Natural killer cell (primary cell): Measurements from ENCODE around the gene PPP1R14C. TPM values are rescaled to one million over a fixed set of nuclear protein-coding genes. Genes with fewer than 3 reads are reported as not detected.

ENCODE experiments used
- ATAC-seq, 3 donors: fragments of 150-1000 bp in 2 of 3; fragments of 200-7000 bp in 1 of 3; cut with Tn5 transposase; 1 replicate in 1 of 3; 2 replicates in 2 of 3; pipeline ENCODE4 v1.10.0; 2021; ENCODE audit warnings: mild to moderate bottlenecking in 2 of 3, moderate library complexity in 2 of 3
- DNase-seq, 2 donors: peaks; one replicate each; pipeline versions ENCODE4 v3.0.0 to v3.0.0-alpha.2; 2013 to 2021; ENCODE audit warnings: mixed read lengths in 1 of 2
- H3K27ac ChIP-seq: one replicate; pipeline ENCODE4 v1.5.1; 2013; ENCODE audit warnings: mild to moderate bottlenecking, low read length
- H3K27me3 ChIP-seq: one replicate; pipeline ENCODE4 v1.6.1; 2013; ENCODE audit warnings: low read length; ENCODE audit not compliant: control insufficient read depth, insufficient read depth
- H3K36me3 ChIP-seq: one replicate; pipeline ENCODE4 v1.6.1; 2013; ENCODE audit warnings: low read length; ENCODE audit not compliant: control insufficient read depth, insufficient read depth
- H3K4me1 ChIP-seq: one replicate; pipeline ENCODE4 v1.6.1; 2013; ENCODE audit warnings: low read length; ENCODE audit not compliant: control insufficient read depth, insufficient read depth
- H3K4me3 ChIP-seq: one replicate; pipeline ENCODE4 v1.5.1; 2013; ENCODE audit warnings: low read length
- H3K9me3 ChIP-seq: one replicate; pipeline ENCODE4 v1.6.1; 2013; ENCODE audit warnings: low read length; ENCODE audit not compliant: control insufficient read depth, insufficient read depth
- H3K27ac Mint-ChIP-seq, 2 donors: one replicate each; pipeline ENCODE4 v1.8.0; 2022; ENCODE audit warnings: mild to moderate bottlenecking in 2 of 2, mixed read lengths in 2 of 2, moderate library complexity in 1 of 2
- H3K27me3 Mint-ChIP-seq, 2 donors: one replicate each; pipeline ENCODE4 v1.8.0; 2022; ENCODE audit warnings: low read depth in 2 of 2, mixed read lengths in 2 of 2
- H3K36me3 Mint-ChIP-seq: one replicate; pipeline ENCODE4 v1.8.0; 2022; ENCODE audit warnings: mixed read lengths
- H3K4me1 Mint-ChIP-seq, 2 donors: one replicate each; pipeline ENCODE4 v1.8.0; 2022; ENCODE audit warnings: mixed read lengths in 2 of 2
- H3K4me3 Mint-ChIP-seq: one replicate; pipeline ENCODE4 v1.8.0; 2022; ENCODE audit warnings: mild to moderate bottlenecking, moderate library complexity, mixed read lengths
- H3K9me3 Mint-ChIP-seq, 2 donors: one replicate each; pipeline ENCODE4 v1.8.0; 2022; ENCODE audit warnings: mixed read lengths in 2 of 2
- WGBS: methylation state at CpG from one replicate; pipeline ENCODE4 v1.1.7; 2013; ENCODE audit warnings: missing lambda C conversion rate; ENCODE audit not compliant: insufficient coverage; 5-methylcytosine and 5-hydroxymethylcytosine counted together
- intact Hi-C: fragments of 100-400 bp; cut with micrococcal nuclease; formaldehyde crosslinking; loops from one replicate; pipeline ENCODE4 v1.14.2; 2022
- total RNA-seq, 4 donors: library from RNA; stranded (reverse); fragments of 120-200 nt in 1 of 4; gene quantifications; one replicate each; pipeline versions ENCODE4 v1.2.3 to v1.2.4, GENCODE V29; 2013 to 2022
- TF ChIP-seq, protein P1 (sequence below): fragments of 200-600 bp; IDR thresholded peaks from one replicate; pipeline ENCODE4 v1.8.0; 2022; ENCODE audit warnings: antibody characterized with exemption

PPP1R14C gene
- total RNA-seq, 3 donors from 2014 or later (not counting 1 experiment from before 2014, with no cell fraction given): not detected

DNA sequence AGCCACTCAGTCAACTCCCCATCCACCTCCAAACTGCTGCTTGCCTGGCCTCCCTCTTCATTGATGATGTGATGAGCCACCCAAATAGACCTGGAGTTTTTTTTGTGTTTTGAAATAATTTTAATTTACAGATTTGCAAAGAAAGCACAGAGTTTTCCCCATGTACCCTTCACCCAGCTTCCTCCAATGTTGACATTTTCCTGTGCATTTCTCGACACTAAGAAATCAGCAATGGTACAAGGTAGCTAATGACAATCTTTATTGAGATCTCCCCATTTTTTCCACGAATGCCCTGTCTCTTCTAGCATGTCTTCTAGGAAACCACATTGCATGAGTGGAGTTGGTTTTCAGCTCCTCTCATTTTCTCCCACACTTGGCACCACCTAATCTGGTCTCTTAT is 30.1 kb downstream of the PPP1R14C start:
- Histone ChIP-seq H3K27me3 (no peaks in the 10 kb centered on the region), H3K27ac (no peak overlapping the region), H3K4me1 (no peaks in the 10 kb centered on the region), H3K4me3 (no peak overlapping the region), H3K9me3 (no peaks in the 10 kb centered on the region), H3K36me3 (no peaks in the 10 kb centered on the region)
- 90% methylated on average over 2 of the region's 2 CpGs for WGBS
- TF ChIP-seq, protein P1, sequence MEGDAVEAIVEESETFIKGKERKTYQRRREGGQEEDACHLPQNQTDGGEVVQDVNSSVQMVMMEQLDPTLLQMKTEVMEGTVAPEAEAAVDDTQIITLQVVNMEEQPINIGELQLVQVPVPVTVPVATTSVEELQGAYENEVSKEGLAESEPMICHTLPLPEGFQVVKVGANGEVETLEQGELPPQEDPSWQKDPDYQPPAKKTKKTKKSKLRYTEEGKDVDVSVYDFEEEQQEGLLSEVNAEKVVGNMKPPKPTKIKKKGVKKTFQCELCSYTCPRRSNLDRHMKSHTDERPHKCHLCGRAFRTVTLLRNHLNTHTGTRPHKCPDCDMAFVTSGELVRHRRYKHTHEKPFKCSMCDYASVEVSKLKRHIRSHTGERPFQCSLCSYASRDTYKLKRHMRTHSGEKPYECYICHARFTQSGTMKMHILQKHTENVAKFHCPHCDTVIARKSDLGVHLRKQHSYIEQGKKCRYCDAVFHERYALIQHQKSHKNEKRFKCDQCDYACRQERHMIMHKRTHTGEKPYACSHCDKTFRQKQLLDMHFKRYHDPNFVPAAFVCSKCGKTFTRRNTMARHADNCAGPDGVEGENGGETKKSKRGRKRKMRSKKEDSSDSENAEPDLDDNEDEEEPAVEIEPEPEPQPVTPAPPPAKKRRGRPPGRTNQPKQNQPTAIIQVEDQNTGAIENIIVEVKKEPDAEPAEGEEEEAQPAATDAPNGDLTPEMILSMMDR: no peak
- DNase-seq (no peak), ATAC-seq (no peak)
- Mint-ChIP-seq H3K4me1 (no peaks in the 10 kb centered on the region), H3K4me3 (no peak overlapping the region), H3K9me3 (no peaks in the 10 kb centered on the region), H3K36me3 (no peaks in the 10 kb centered on the region), H3K27me3 (peaks cover 0 to 6% of the 10 kb centered on the region in 2 donors), H3K27ac (no peak overlapping the region)
- intact Hi-C loops: no loop called here

DNA sequence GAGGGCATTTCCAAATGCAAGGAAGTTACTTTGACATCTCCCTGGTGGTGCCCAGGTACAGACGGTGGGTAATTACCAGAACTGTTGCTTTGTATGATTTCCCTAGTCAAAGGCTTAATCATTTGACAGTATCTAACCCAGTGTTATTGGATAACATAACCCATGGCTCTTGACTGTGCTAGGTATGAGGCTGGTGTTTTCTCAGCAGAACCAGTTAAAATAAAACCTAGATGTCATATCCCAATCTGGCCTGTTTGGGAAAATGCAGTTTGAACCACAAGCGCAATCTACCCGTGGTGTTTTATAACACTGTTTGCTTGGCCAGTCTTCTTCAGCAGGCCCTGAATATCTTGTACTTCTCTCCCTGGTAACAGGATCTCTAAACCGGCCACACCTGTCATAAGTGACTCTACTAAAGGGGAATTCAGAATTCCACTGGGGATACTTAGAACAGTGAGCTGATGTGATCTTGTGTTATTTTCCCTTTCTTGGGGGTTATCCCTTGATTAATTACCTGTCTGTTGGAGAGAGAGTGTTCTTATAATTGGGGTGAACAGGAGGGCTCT is 32.8 kb downstream of the PPP1R14C start:
- peaks cover 5% of the 10 kb centered on the region in 2 donors for H3K4me1 Mint-ChIP-seq
- TF ChIP-seq, protein P1: no peak
- intact Hi-C loops: no loop called here
- DNase-seq (no peak), ATAC-seq (no peak)
- Histone ChIP-seq H3K27ac (no peak overlapping the region), H3K9me3 (no peaks in the 10 kb centered on the region), H3K4me3 (no peak overlapping the region), H3K36me3 (no peaks in the 10 kb centered on the region), H3K4me1 (peaks cover 3% of the 10 kb centered on the region), H3K27me3 (no peaks in the 10 kb centered on the region)
- peaks cover 0 to 6% of the 10 kb centered on the region in 2 donors for H3K27me3 Mint-ChIP-seq
- no peaks in the 10 kb centered on the region for H3K9me3 Mint-ChIP-seq
- H3K27ac Mint-ChIP-seq: no peak overlapping the region
- no peak overlapping the region for H3K4me3 Mint-ChIP-seq
- no peaks in the 10 kb centered on the region for H3K36me3 Mint-ChIP-seq
- WGBS: 92% methylated on average over 4 of the region's 4 CpGs

DNA sequence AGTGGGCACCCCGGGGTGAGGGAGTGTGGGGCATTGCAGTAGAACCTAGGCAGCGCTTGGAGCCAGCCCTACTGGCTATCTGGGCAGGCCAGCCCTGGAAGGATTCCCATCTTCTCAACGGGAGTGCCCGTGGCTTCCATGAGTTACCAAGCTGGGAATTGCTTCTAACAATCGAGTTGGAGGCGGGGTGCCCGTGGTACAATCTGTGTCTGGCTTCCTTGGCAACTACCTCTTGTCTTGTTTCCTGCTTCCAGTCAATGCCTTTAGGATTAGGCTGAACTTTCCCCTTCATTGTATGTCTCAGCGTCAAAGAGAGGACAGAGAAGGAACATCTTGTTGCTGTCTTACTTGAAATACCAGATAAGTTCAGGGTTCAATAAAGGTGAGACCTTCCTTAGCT is 33.3 kb downstream of the PPP1R14C start:
- Histone ChIP-seq H3K4me1 (peaks cover 3% of the 10 kb centered on the region), H3K4me3 (no peak overlapping the region), H3K27ac (no peak overlapping the region), H3K9me3 (no peaks in the 10 kb centered on the region), H3K27me3 (no peaks in the 10 kb centered on the region), H3K36me3 (no peaks in the 10 kb centered on the region)
- no peaks in the 10 kb centered on the region for H3K36me3 Mint-ChIP-seq
- TF ChIP-seq, protein P1: no peak
- ATAC-seq: no peak
- H3K9me3 Mint-ChIP-seq: no peaks in the 10 kb centered on the region
- peaks cover 9 to 10% of the 10 kb centered on the region in 2 donors for H3K4me1 Mint-ChIP-seq
- H3K27ac Mint-ChIP-seq: no peak overlapping the region
- 93% methylated on average over 8 of the region's 8 CpGs for WGBS
- DNase-seq: no peak
- peaks cover 0 to 6% of the 10 kb centered on the region in 2 donors for H3K27me3 Mint-ChIP-seq
- intact Hi-C loops: no loop called here
- no peak overlapping the region for H3K4me3 Mint-ChIP-seq

DNA sequence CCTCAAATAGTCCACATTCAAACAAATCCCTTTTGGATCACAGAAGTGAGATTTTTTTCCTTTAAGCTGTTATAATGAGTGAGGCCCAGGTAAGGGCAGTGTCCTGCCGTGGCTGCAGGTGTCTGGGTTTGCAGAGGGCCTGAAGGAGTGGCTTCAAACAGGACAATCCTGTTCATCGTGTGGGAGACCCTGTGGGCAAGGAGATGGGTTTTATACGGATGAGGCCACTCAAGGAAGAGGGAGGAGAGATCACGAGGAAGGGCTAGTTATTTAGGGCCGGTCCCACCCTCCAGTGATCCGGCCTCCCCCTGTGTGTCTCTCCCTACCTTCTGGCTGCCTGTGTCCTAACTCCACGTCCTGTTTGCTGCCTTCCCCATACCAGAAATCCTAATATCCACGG is 33.8 kb downstream of the PPP1R14C start:
- DNase-seq: no peak
- H3K36me3 ChIP-seq: no peaks in the 10 kb centered on the region
- Mint-ChIP-seq H3K27ac (no peak overlapping the region), H3K4me1 (peaks cover 9 to 10% of the 10 kb centered on the region in 2 donors), H3K9me3 (no peaks in the 10 kb centered on the region), H3K27me3 (peaks cover 0 to under 1% of the 10 kb centered on the region in 2 donors), H3K4me3 (no peak overlapping the region), H3K36me3 (no peaks in the 10 kb centered on the region)
- TF ChIP-seq, protein P1: no peak
- no peak overlapping the region for H3K27ac ChIP-seq
- intact Hi-C loops: no loop called here
- WGBS: 90% methylated on average over 8 of the region's 8 CpGs
- no peak overlapping the region for H3K4me3 ChIP-seq
- no peaks in the 10 kb centered on the region for H3K9me3 ChIP-seq
- ATAC-seq: no peak
- no peaks in the 10 kb centered on the region for H3K27me3 ChIP-seq
- H3K4me1 ChIP-seq: peaks cover 3% of the 10 kb centered on the region
